ENCODE measurements around the gene UGGT2. TPM values are rescaled to one million over a fixed set of nuclear protein-coding genes. Genes with fewer than 3 reads are reported as not detected.

The UGGT2 gene
- total RNA-seq, 1 donor from 2014 or later: 33.4 TPM

DNA sequence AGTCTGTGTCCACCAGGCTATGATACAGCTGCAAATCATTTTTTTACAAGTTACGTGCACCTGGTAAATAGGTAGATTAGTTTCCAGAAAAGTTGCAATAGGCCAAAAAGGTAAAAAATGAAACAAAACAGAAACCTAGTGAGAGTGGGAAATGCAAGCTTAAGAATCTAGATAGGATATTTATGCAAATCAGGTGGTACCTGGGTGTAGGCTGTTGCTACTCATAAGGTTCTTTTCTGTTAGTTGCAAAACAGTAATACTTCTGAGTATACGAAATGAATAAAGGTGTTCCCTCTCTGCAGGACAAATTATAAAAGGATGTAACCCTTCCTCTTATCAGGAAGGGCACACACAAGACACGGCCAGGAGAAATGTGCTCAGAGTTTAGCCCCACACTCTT lies 97.9 kb downstream of the UGGT2 start:
- intact Hi-C loops (cut with DNase I): no loop called here
- Histone ChIP-seq H3K36me3 (peaks cover 0 to 7% of the 10 kb centered on the region in 2 donors), H3K27ac (no peak overlapping the region), H3K27me3 (no peaks in the 10 kb centered on the region), H3K4me1 (no peaks in the 10 kb centered on the region), H3K9me3 (no peaks in the 10 kb centered on the region), H3K4me3 (no peak overlapping the region)
- TF ChIP-seq CTCF (IDR thresholded peaks at IDR 0.05): no peak
- TF ChIP-seq POLR2AphosphoS5 (IDR thresholded peaks at IDR 0.05; ENCODE audit: insufficient read depth in 1 of 2, low read depth in 1 of 2): no peak
- TF ChIP-seq POLR2A (IDR thresholded peaks at IDR 0.05): no peak
- DNase-seq (ENCODE audit: extremely low spot score in 2 of 2): no peak

GRCh38 chr13:95954266-95954665 lies 98.9 kb downstream of the UGGT2 start:
- H3K36me3 ChIP-seq: peaks cover 0 to 7% of the 10 kb centered on the region in 2 donors
- no peak for DNase-seq (ENCODE audit: extremely low spot score in 2 of 2)
- no peaks in the 10 kb centered on the region for H3K9me3 ChIP-seq
- intact Hi-C loops (cut with DNase I): no loop called here
- TF ChIP-seq CTCF (IDR thresholded peaks at IDR 0.05) (no peak), POLR2A (IDR thresholded peaks at IDR 0.05) (no peak), POLR2AphosphoS5 (IDR thresholded peaks at IDR 0.05; ENCODE audit: insufficient read depth in 1 of 2, low read depth in 1 of 2) (no peak)
- H3K27ac ChIP-seq: no peak overlapping the region
- no peak overlapping the region for H3K4me3 ChIP-seq
- no peaks in the 10 kb centered on the region for H3K27me3 ChIP-seq
- H3K4me1 ChIP-seq: no peaks in the 10 kb centered on the region

DNA sequence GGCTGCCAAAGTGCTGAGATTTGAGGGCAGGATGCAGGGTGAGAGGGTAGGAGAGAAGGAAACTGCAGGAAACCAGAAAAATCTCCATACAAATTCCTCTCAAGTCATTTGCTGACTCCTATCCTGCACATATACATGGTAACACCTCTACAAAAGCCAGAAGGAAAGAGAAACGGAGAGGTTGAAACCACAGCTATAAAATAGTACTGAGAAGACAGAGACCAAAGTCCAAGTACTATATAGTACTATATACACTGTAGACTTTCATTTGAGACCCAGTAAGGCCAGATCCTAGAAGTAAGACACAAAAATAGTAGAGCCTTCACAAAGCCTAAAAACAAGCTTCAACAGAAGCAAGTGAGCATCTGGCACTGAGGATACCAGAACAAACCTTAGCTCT lies 103.1 kb downstream of the UGGT2 start:
- TF ChIP-seq POLR2A (IDR thresholded peaks at IDR 0.05) (no peak), POLR2AphosphoS5 (IDR thresholded peaks at IDR 0.05; ENCODE audit: insufficient read depth in 1 of 2, low read depth in 1 of 2) (no peak), CTCF (IDR thresholded peaks at IDR 0.05) (no peak)
- Histone ChIP-seq H3K27me3 (no peaks in the 10 kb centered on the region), H3K9me3 (no peaks in the 10 kb centered on the region), H3K4me1 (no peaks in the 10 kb centered on the region), H3K36me3 (no peaks in the 10 kb centered on the region), H3K27ac (no peak overlapping the region), H3K4me3 (no peak overlapping the region)
- intact Hi-C loops (cut with DNase I): no loop called here
- DNase-seq (ENCODE audit: extremely low spot score in 2 of 2): no peak

DNA sequence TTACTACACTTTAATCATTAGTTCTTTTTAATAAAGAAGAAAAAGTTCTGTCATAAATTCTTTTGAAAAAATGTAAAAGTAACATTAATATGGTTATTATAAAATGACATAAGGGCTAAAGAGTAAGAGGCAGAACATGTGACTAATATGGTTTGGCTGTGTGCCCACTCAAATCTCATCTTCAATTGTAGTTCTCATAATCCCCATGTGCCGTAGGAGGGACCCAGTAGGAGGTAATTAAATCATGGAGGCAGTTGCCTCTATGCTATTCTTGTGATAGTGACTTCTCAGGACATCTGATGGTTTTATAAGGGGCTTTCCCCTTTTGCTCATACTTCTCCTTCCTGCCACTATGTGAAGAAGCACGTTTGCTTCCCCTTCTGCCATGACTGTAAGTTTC lies 104.5 kb downstream of the UGGT2 start:
- Histone ChIP-seq H3K27me3 (no peaks in the 10 kb centered on the region), H3K4me1 (no peaks in the 10 kb centered on the region), H3K9me3 (no peaks in the 10 kb centered on the region), H3K4me3 (no peak overlapping the region), H3K36me3 (no peaks in the 10 kb centered on the region), H3K27ac (no peak overlapping the region)
- intact Hi-C loops (cut with DNase I): no loop called here
- no peak for TF ChIP-seq POLR2A (IDR thresholded peaks at IDR 0.05)
- no peak for TF ChIP-seq POLR2AphosphoS5 (IDR thresholded peaks at IDR 0.05; ENCODE audit: insufficient read depth in 1 of 2, low read depth in 1 of 2)
- TF ChIP-seq CTCF (IDR thresholded peaks at IDR 0.05): no peak
- no peak for DNase-seq (ENCODE audit: extremely low spot score in 2 of 2)

GRCh38 chr13:95937714-95938320 lies 115.4 kb downstream of the UGGT2 start:
- Histone ChIP-seq H3K27ac (no peak overlapping the region), H3K4me1 (no peaks in the 10 kb centered on the region), H3K36me3 (peaks cover 0 to 25% of the 10 kb centered on the region in 2 donors), H3K27me3 (no peaks in the 10 kb centered on the region), H3K4me3 (no peak overlapping the region), H3K9me3 (no peaks in the 10 kb centered on the region)
- TF ChIP-seq POLR2AphosphoS5 (IDR thresholded peaks at IDR 0.05; ENCODE audit: insufficient read depth in 1 of 2, low read depth in 1 of 2) (no peak), POLR2A (IDR thresholded peaks at IDR 0.05) (no peak), CTCF (IDR thresholded peaks at IDR 0.05) (no peak)
- intact Hi-C loops (cut with DNase I): no loop called here
- no peak for DNase-seq (ENCODE audit: extremely low spot score in 2 of 2)
